Esophagus squamous epithelium (tissue), 4 donors: ENCODE data around the gene C4orf54.

Source experiments
- POLR2A ChIP-seq, 4 donors: fragments of 450-650 bp; IDR thresholded peaks; one replicate each; pipeline ENCODE4 v1.6.1; 2017; ENCODE audit warnings: antibody characterized with exemption in 4 of 4, mild to moderate bottlenecking in 4 of 4, moderate library complexity in 3 of 4
- TF ChIP-seq, protein P1 (sequence below), 6 experiments: fragments of 450-650 bp in 4 of 6; fragments of 200-600 bp in 2 of 6; sonication (generic) in 2 of 6; IDR thresholded peaks; one replicate each; pipeline ENCODE4 v1.5.1; 2016 to 2019; ENCODE audit warnings: antibody characterized with exemption in 6 of 6, mild to moderate bottlenecking in 4 of 6, moderate library complexity in 4 of 6

GRCh38 chr4:99651016-99651769, 6.4 kb downstream of the C4orf54 start:
- TF ChIP-seq, protein P1, sequence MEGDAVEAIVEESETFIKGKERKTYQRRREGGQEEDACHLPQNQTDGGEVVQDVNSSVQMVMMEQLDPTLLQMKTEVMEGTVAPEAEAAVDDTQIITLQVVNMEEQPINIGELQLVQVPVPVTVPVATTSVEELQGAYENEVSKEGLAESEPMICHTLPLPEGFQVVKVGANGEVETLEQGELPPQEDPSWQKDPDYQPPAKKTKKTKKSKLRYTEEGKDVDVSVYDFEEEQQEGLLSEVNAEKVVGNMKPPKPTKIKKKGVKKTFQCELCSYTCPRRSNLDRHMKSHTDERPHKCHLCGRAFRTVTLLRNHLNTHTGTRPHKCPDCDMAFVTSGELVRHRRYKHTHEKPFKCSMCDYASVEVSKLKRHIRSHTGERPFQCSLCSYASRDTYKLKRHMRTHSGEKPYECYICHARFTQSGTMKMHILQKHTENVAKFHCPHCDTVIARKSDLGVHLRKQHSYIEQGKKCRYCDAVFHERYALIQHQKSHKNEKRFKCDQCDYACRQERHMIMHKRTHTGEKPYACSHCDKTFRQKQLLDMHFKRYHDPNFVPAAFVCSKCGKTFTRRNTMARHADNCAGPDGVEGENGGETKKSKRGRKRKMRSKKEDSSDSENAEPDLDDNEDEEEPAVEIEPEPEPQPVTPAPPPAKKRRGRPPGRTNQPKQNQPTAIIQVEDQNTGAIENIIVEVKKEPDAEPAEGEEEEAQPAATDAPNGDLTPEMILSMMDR (IDR thresholded peaks at IDR 0.05): no peak
- TF ChIP-seq POLR2A (IDR thresholded peaks at IDR 0.05): no peak
